ENCODE measurements around the gene TWNK. TPM values are rescaled to one million over a fixed set of nuclear protein-coding genes. Genes with fewer than 3 reads are reported as not detected.

TWNK gene
- total RNA-seq, 3 donors from 2014 or later (not counting 1 experiment from before 2014, with no cell fraction given): 2.2 to 3.6 (median 3.3) TPM

- Mint-ChIP-seq H3K9me3 (peaks cover 0 to 3% of the 10 kb centered on the region in 2 donors), H3K36me3 (peaks cover 9% of the 10 kb centered on the region), H3K27me3 (ENCODE audit: low read depth in 2 of 2) (no peaks in the 10 kb centered on the region), H3K27ac (no peak overlapping the region), H3K4me1 (peaks cover 10 to 26% of the 10 kb centered on the region in 2 donors), H3K4me3 (peak overlapping the region; percentile 50)
- Histone ChIP-seq H3K27me3 (ENCODE audit: control insufficient read depth, insufficient read depth, low read length) (no peaks in the 10 kb centered on the region), H3K4me1 (ENCODE audit: control insufficient read depth, insufficient read depth, low read length) (peaks cover 23% of the 10 kb centered on the region), H3K36me3 (ENCODE audit: control insufficient read depth, insufficient read depth, low read length) (peaks cover 16% of the 10 kb centered on the region), H3K9me3 (ENCODE audit: control insufficient read depth, insufficient read depth, low read length) (no peaks in the 10 kb centered on the region), H3K27ac (ENCODE audit: low read length) (no peak overlapping the region), H3K4me3 (ENCODE audit: low read length) (no peak overlapping the region)
- intact Hi-C loops (cut with micrococcal nuclease): no loop called here
- DNase-seq (no peak), ATAC-seq (no peak)
- no peak for TF ChIP-seq CTCF (IDR thresholded peaks at IDR 0.05)
- 100% methylated on average over 2 of the region's 5 CpGs for WGBS (ENCODE audit: insufficient coverage)
Measured at GRCh38 chr10:100985336-100985735, 2.0 kb upstream of the TWNK start.

- Histone ChIP-seq H3K4me1 (ENCODE audit: control insufficient read depth, insufficient read depth, low read length) (peaks cover 23% of the 10 kb centered on the region), H3K9me3 (ENCODE audit: control insufficient read depth, insufficient read depth, low read length) (no peaks in the 10 kb centered on the region), H3K4me3 (ENCODE audit: low read length) (peak overlapping the region; percentile 78), H3K27ac (ENCODE audit: low read length) (peak overlapping the region; percentile 6), H3K27me3 (ENCODE audit: control insufficient read depth, insufficient read depth, low read length) (no peaks in the 10 kb centered on the region), H3K36me3 (ENCODE audit: control insufficient read depth, insufficient read depth, low read length) (peaks cover 19% of the 10 kb centered on the region)
- peaks cover 10 to 26% of the 10 kb centered on the region in 2 donors for H3K4me1 Mint-ChIP-seq
- intact Hi-C loops (cut with micrococcal nuclease): no loop called here
- peaks cover 0 to 3% of the 10 kb centered on the region in 2 donors for H3K9me3 Mint-ChIP-seq
- no peaks in the 10 kb centered on the region for H3K27me3 Mint-ChIP-seq (ENCODE audit: low read depth in 2 of 2)
- peak overlapping the region; percentile 89 for H3K4me3 Mint-ChIP-seq
- peak overlapping the region in 1 of 2 donors; percentile 91 for H3K27ac Mint-ChIP-seq
- DNase-seq (no peak), ATAC-seq (no peak)
- peaks cover 9% of the 10 kb centered on the region for H3K36me3 Mint-ChIP-seq
- 33% methylated on average over 17 of the region's 17 CpGs for WGBS (ENCODE audit: insufficient coverage)
- no peak for TF ChIP-seq CTCF (IDR thresholded peaks at IDR 0.05)
Measured at GRCh38 chr10:100986623-100986951, 756 bp upstream of the TWNK start.

GRCh38 chr10:100987685-100988049, 324 bp downstream of the TWNK start:
- no peak for DNase-seq
- H3K36me3 ChIP-seq (ENCODE audit: control insufficient read depth, insufficient read depth, low read length): peaks cover 19% of the 10 kb centered on the region
- Mint-ChIP-seq H3K4me1 (peaks cover 10 to 26% of the 10 kb centered on the region in 2 donors), H3K27ac (peak overlapping the region; percentile 76 to 91), H3K4me3 (peak overlapping the region; percentile 89), H3K36me3 (peaks cover 9% of the 10 kb centered on the region), H3K9me3 (peaks cover 0 to 3% of the 10 kb centered on the region in 2 donors), H3K27me3 (ENCODE audit: low read depth in 2 of 2) (no peaks in the 10 kb centered on the region)
- WGBS (ENCODE audit: insufficient coverage): 3% methylated on average over 15 of the region's 15 CpGs
- H3K27ac ChIP-seq (ENCODE audit: low read length): peak overlapping the region; percentile 6
- ATAC-seq: peak in 1 of 3 donors; percentile 6
- intact Hi-C loops (cut with micrococcal nuclease): loop anchor here (1.0 kb wide), 1 partner anchor 11 kb away; no protein-coding TSS in a partner anchor
- no peaks in the 10 kb centered on the region for H3K9me3 ChIP-seq (ENCODE audit: control insufficient read depth, insufficient read depth, low read length)
- peaks cover 23% of the 10 kb centered on the region for H3K4me1 ChIP-seq (ENCODE audit: control insufficient read depth, insufficient read depth, low read length)
- TF ChIP-seq CTCF (IDR thresholded peaks at IDR 0.05): no peak
- peak overlapping the region; percentile 78 for H3K4me3 ChIP-seq (ENCODE audit: low read length)
- no peaks in the 10 kb centered on the region for H3K27me3 ChIP-seq (ENCODE audit: control insufficient read depth, insufficient read depth, low read length)

- Histone ChIP-seq H3K4me3 (ENCODE audit: low read length) (peak overlapping the region; percentile 78), H3K9me3 (ENCODE audit: control insufficient read depth, insufficient read depth, low read length) (no peaks in the 10 kb centered on the region), H3K36me3 (ENCODE audit: control insufficient read depth, insufficient read depth, low read length) (peaks cover 19% of the 10 kb centered on the region), H3K4me1 (ENCODE audit: control insufficient read depth, insufficient read depth, low read length) (peaks cover 23% of the 10 kb centered on the region), H3K27ac (ENCODE audit: low read length) (no peak overlapping the region), H3K27me3 (ENCODE audit: control insufficient read depth, insufficient read depth, low read length) (no peaks in the 10 kb centered on the region)
- no peak for TF ChIP-seq CTCF (IDR thresholded peaks at IDR 0.05)
- ATAC-seq (no peak), DNase-seq (no peak)
- H3K4me1 Mint-ChIP-seq: peaks cover 10 to 26% of the 10 kb centered on the region in 2 donors
- H3K27ac Mint-ChIP-seq: peak overlapping the region; percentile 76 to 91
- H3K36me3 Mint-ChIP-seq: peaks cover 9% of the 10 kb centered on the region
- H3K9me3 Mint-ChIP-seq: peaks cover 0 to 3% of the 10 kb centered on the region in 2 donors
- intact Hi-C loops (cut with micrococcal nuclease): no loop called here
- WGBS (ENCODE audit: insufficient coverage): 76% methylated on average over 10 of the region's 10 CpGs
- no peaks in the 10 kb centered on the region for H3K27me3 Mint-ChIP-seq (ENCODE audit: low read depth in 2 of 2)
- peak overlapping the region; percentile 89 for H3K4me3 Mint-ChIP-seq
Measured at GRCh38 chr10:100988166-100988565, 823 bp downstream of the TWNK start.
